GM21526 (cell line): Measurements from ENCODE around the gene PTPRA.
"Not testable (repeated sequence)": the region's sequence is repeated elsewhere in the genome, so short reads cannot be mapped to it uniquely, and the experiment has no call there.

ENCODE experiments used
- ATAC-seq: cut with Tn5 transposase; IDR thresholded peaks from one replicate; pipeline ENCODE4 v1.9.1; 2021; ENCODE audit warnings: moderate library complexity; ENCODE audit not compliant: unreplicated experiment, low FRiP score

Gene PTPRA

GRCh38 chr20:2984028-2984501 lies 110.8 kb downstream of the PTPRA start:
- no peak for ATAC-seq

- ATAC-seq = no peak
Measured at GRCh38 chr20:2984956-2985661, 111.8 kb downstream of the PTPRA start.

- ATAC-seq = no peak
Measured at GRCh38 chr20:2986466-2986865, 113.2 kb downstream of the PTPRA start.

GRCh38 chr20:2987861-2988260 lies 114.6 kb downstream of the PTPRA start:
- ATAC-seq = no peak

GRCh38 chr20:2991532-2991931 lies 118.3 kb downstream of the PTPRA start:
- no peak for ATAC-seq

- ATAC-seq = no peak
Measured at GRCh38 chr20:2993250-2993649, 120.0 kb downstream of the PTPRA start.

GRCh38 chr20:2995796-2996195 lies 122.5 kb downstream of the PTPRA start:
- no peak for ATAC-seq

- ATAC-seq = no peak
Measured at GRCh38 chr20:2998728-2999127, 125.4 kb downstream of the PTPRA start.

GRCh38 chr20:3000852-3001523 lies 127.7 kb downstream of the PTPRA start:
- no peak for ATAC-seq

GRCh38 chr20:3003416-3003815 lies 130.1 kb downstream of the PTPRA start:
- no peak for ATAC-seq

- ATAC-seq = no peak
Measured at GRCh38 chr20:3010985-3011723, 137.9 kb downstream of the PTPRA start.

GRCh38 chr20:3011752-3012151 lies 138.5 kb downstream of the PTPRA start:
- no peak for ATAC-seq

- ATAC-seq = no peak
Measured at GRCh38 chr20:3013771-3014170, 140.5 kb downstream of the PTPRA start.

GRCh38 chr20:3014179-3014578 lies 140.9 kb downstream of the PTPRA start:
- no peak for ATAC-seq

GRCh38 chr20:3014662-3015061 lies 141.4 kb downstream of the PTPRA start:
- no peak for ATAC-seq

- not testable (repeated sequence) for ATAC-seq
Measured at GRCh38 chr20:3015302-3015701, 142.0 kb downstream of the PTPRA start.

GRCh38 chr20:3021327-3021726 lies 148.0 kb downstream of the PTPRA start:
- no peak for ATAC-seq

GRCh38 chr20:3021777-3022176 lies 148.5 kb downstream of the PTPRA start:
- no peak for ATAC-seq

- ATAC-seq = not testable (repeated sequence)
Measured at GRCh38 chr20:3022559-3023490, 149.5 kb downstream of the PTPRA start.

GRCh38 chr20:3027987-3028386 lies 154.7 kb downstream of the PTPRA start:
- no peak for ATAC-seq
